KMS-11 (cell line): Measurements from ENCODE around the gene RPLP2.

ENCODE experiments used
- H2AFZ ChIP-seq: fragments of 200-600 bp; sonication (generic); 2 replicates; pipeline ENCODE4 v1.6.1; 2016; ENCODE audit warnings: antibody characterized with exemption, mixed run types, low read depth
- H3K27ac ChIP-seq: fragments of 200-600 bp; sonication (generic); 2 replicates; pipeline ENCODE4 v1.6.1; 2016; ENCODE audit warnings: mild to moderate bottlenecking, mixed run types
- H3K27me3 ChIP-seq: fragments of 200-600 bp; sonication (generic); 2 replicates; pipeline ENCODE4 v1.6.1; 2017; ENCODE audit warnings: mild to moderate bottlenecking, low read depth, mixed run types, moderate library complexity; ENCODE audit not compliant: insufficient read depth
- H3K36me3 ChIP-seq: fragments of 200-600 bp; sonication (generic); 2 replicates; pipeline ENCODE4 v1.6.1; 2017; ENCODE audit warnings: mild to moderate bottlenecking, mixed run types; ENCODE audit not compliant: insufficient read depth
- H3K4me1 ChIP-seq: fragments of 200-600 bp; sonication (generic); 2 replicates; pipeline ENCODE4 v1.6.1; 2016; ENCODE audit warnings: mild to moderate bottlenecking, low read depth, mixed run types; ENCODE audit not compliant: poor library complexity, severe bottlenecking
- H3K4me2 ChIP-seq: fragments of 200-600 bp; sonication (generic); 2 replicates; pipeline ENCODE4 v1.7.0; 2016; ENCODE audit warnings: mild to moderate bottlenecking, mixed run types
- H3K4me3 ChIP-seq: fragments of 200-600 bp; sonication (generic); IDR thresholded peaks from 2 replicates; pipeline ENCODE4 v1.6.1; 2017; ENCODE audit warnings: low read depth, low read length, mixed read lengths; ENCODE audit not compliant: insufficient read depth
- H3K79me2 ChIP-seq: fragments of 200-600 bp; sonication (generic); 2 replicates; pipeline ENCODE4 v1.6.1; 2016; ENCODE audit warnings: low read depth, mixed run types; ENCODE audit not compliant: insufficient read depth
- H3K9ac ChIP-seq: fragments of 200-600 bp; sonication (generic); 2 replicates; pipeline ENCODE4 v1.6.1; 2016; ENCODE audit warnings: mild to moderate bottlenecking, mixed run types
- H4K20me1 ChIP-seq: fragments of 200-600 bp; sonication (generic); 2 replicates; pipeline ENCODE4 v1.6.1; 2016; ENCODE audit warnings: mild to moderate bottlenecking, mixed run types; ENCODE audit not compliant: insufficient read depth
- CTCF ChIP-seq: fragments of 200-600 bp; sonication (generic); conservative IDR thresholded peaks from 2 replicates; pipeline ENCODE4 v1.6.1; 2017; ENCODE audit warnings: low read depth, mild to moderate bottlenecking, antibody characterized with exemption, low read length, moderate library complexity, mixed read lengths

The RPLP2 gene

GRCh38 chr11:800473-800872 is 9.3 kb upstream of the RPLP2 start:
- Histone ChIP-seq H3K4me3 (no peak overlapping the region), H3K4me2 (no peak overlapping the region), H3K27me3 (no peaks in the 10 kb centered on the region), H3K4me1 (peaks cover 21% of the 10 kb centered on the region), H3K36me3 (no peaks in the 10 kb centered on the region), H2AFZ (no peak overlapping the region), H4K20me1 (no peaks in the 10 kb centered on the region), H3K79me2 (0 out of 2 replicates have a peak, but pooled peaks cover 4% of the 10 kb centered on the region), H3K9ac (no peak overlapping the region), H3K27ac (no peak overlapping the region)
- TF ChIP-seq CTCF, result no peak

- Histone ChIP-seq H4K20me1 (no peaks in the 10 kb centered on the region), H3K27me3 (no peaks in the 10 kb centered on the region), H3K9ac (no peak overlapping the region), H3K4me2 (no peak overlapping the region), H2AFZ (no peak overlapping the region), H3K36me3 (no peaks in the 10 kb centered on the region), H3K79me2 (no peaks in the 10 kb centered on the region), H3K4me1 (peaks cover 25% of the 10 kb centered on the region), H3K4me3 (no peak overlapping the region), H3K27ac (no peak overlapping the region)
- TF ChIP-seq CTCF, result no peak
These were observed 8.5 kb upstream of the RPLP2 start for GRCh38 chr11:801097-801780.

- no peaks in the 10 kb centered on the region for H3K27me3 ChIP-seq
- H3K4me3 ChIP-seq, result no peak overlapping the region
- H3K4me2 ChIP-seq, result no peak overlapping the region
- no peak overlapping the region for H3K9ac ChIP-seq
- H4K20me1 ChIP-seq, result no peaks in the 10 kb centered on the region
- no peaks in the 10 kb centered on the region for H3K79me2 ChIP-seq
- no peak for TF ChIP-seq CTCF
- H3K36me3 ChIP-seq, result no peaks in the 10 kb centered on the region
- H2AFZ ChIP-seq, result no peak overlapping the region
- peaks cover 21% of the 10 kb centered on the region for H3K4me1 ChIP-seq
- H3K27ac ChIP-seq, result no peak overlapping the region
These were observed 7.6 kb upstream of the RPLP2 start for GRCh38 chr11:802018-802617.

GRCh38 chr11:802693-803466 is 6.9 kb upstream of the RPLP2 start:
- Histone ChIP-seq H3K4me2 (no peak overlapping the region), H3K4me3 (no peak overlapping the region), H3K27ac (no peak overlapping the region)

More at GRCh38 chr11:802693-803466, 6.9 kb upstream of the RPLP2 start:
- H3K27me3 ChIP-seq, result no peaks in the 10 kb centered on the region
- H2AFZ ChIP-seq, result no peak overlapping the region
- no peaks in the 10 kb centered on the region for H4K20me1 ChIP-seq
- H3K36me3 ChIP-seq, result no peaks in the 10 kb centered on the region
- no peak for TF ChIP-seq CTCF
- H3K4me1 ChIP-seq, result peaks cover 24% of the 10 kb centered on the region
- H3K9ac ChIP-seq, result no peak overlapping the region
- peaks cover 6% of the 10 kb centered on the region; the same call in 1 of the 2 replicates for H3K79me2 ChIP-seq
